MM.1S (cell line): ENCODE data around the gene GLUD1.

Experiments used
- DNase-seq: peaks from one replicate; pipeline ENCODE4 v3.0.0-alpha.2; 2015
- H2AFZ ChIP-seq: fragments of 300-600 bp; sonication (generic); 2 replicates; pipeline ENCODE4 v1.6.0; 2016; ENCODE audit warnings: antibody characterized with exemption, low read length
- H3F3A ChIP-seq: fragments of 300-600 bp; sonication (generic); 2 replicates; pipeline ENCODE4 v1.6.1; 2016; ENCODE audit warnings: mild to moderate bottlenecking, antibody characterized with exemption, low read length, moderate library complexity, mixed read lengths; ENCODE audit not compliant: insufficient read depth
- H3K27ac ChIP-seq: fragments of 300-600 bp; sonication (generic); 2 replicates; pipeline ENCODE4 v1.5.1; 2016; ENCODE audit warnings: mild to moderate bottlenecking, low read length
- H3K27me3 ChIP-seq: fragments of 300-600 bp; sonication (generic); replicated peaks from 2 replicates; pipeline ENCODE4 v1.6.0; 2016; ENCODE audit warnings: low read length; ENCODE audit not compliant: insufficient read depth
- H3K36me3 ChIP-seq: fragments of 300-600 bp; sonication (generic); replicated peaks from 2 replicates; pipeline ENCODE4 v1.6.1; 2016; ENCODE audit warnings: mild to moderate bottlenecking, low read length, mixed read lengths; ENCODE audit not compliant: insufficient read depth
- H3K4me1 ChIP-seq: fragments of 300-600 bp; sonication (generic); 2 replicates; pipeline ENCODE4 v1.6.1; 2016; ENCODE audit warnings: low read length, mixed read lengths
- H3K4me2 ChIP-seq: fragments of 300-600 bp; sonication (generic); 2 replicates; pipeline ENCODE4 v1.6.0; 2016; ENCODE audit warnings: low read depth, low read length
- H3K4me3 ChIP-seq: fragments of 300-600 bp; sonication (generic); 2 replicates; pipeline ENCODE4 v1.5.1; 2016; ENCODE audit warnings: low read length, mixed read lengths
- H3K79me2 ChIP-seq: fragments of 300-600 bp; sonication (generic); 2 replicates; pipeline ENCODE4 v1.6.1; 2016; ENCODE audit warnings: mixed run types, low read length, mixed read lengths
- H3K9ac ChIP-seq: fragments of 300-600 bp; sonication (generic); 2 replicates; pipeline ENCODE4 v1.6.1; 2016; ENCODE audit warnings: low read length, mixed read lengths
- H3K9me2 ChIP-seq: fragments of 300-600 bp; sonication (generic); replicated peaks from 2 replicates; pipeline ENCODE4 v1.6.1; 2016; ENCODE audit warnings: mild to moderate bottlenecking, low read length, mixed read lengths; ENCODE audit not compliant: insufficient read depth
- H3K9me3 ChIP-seq: fragments of 300-600 bp; sonication (generic); replicated peaks from 2 replicates; pipeline ENCODE4 v1.6.1; 2016; ENCODE audit warnings: mild to moderate bottlenecking, low read length, mixed read lengths; ENCODE audit not compliant: insufficient read depth
- H4K20me1 ChIP-seq: fragments of 300-600 bp; sonication (generic); 2 replicates; pipeline ENCODE4 v1.6.1; 2016; ENCODE audit warnings: mild to moderate bottlenecking, low read length, moderate library complexity, mixed read lengths; ENCODE audit not compliant: insufficient read depth
- CTCF ChIP-seq: fragments of 300-600 bp; sonication (generic); IDR thresholded peaks from 2 replicates; pipeline ENCODE4 v1.5.1; 2016; ENCODE audit warnings: antibody characterized with exemption, low read length, mixed read lengths
- EZH2 ChIP-seq: fragments of 300-600 bp; sonication (generic); optimal IDR thresholded peaks from 2 replicates; pipeline ENCODE3; 2017; ENCODE audit warnings: low read depth, mild to moderate bottlenecking, antibody characterized with exemption, low read length, mixed read lengths
- EZH2phosphoT487 ChIP-seq: fragments of 300-600 bp; sonication (generic); IDR thresholded peaks from 2 replicates; pipeline ENCODE4 v1.6.1; 2018; ENCODE audit warnings: antibody characterized with exemption, low read length

GLUD1 gene

DNA sequence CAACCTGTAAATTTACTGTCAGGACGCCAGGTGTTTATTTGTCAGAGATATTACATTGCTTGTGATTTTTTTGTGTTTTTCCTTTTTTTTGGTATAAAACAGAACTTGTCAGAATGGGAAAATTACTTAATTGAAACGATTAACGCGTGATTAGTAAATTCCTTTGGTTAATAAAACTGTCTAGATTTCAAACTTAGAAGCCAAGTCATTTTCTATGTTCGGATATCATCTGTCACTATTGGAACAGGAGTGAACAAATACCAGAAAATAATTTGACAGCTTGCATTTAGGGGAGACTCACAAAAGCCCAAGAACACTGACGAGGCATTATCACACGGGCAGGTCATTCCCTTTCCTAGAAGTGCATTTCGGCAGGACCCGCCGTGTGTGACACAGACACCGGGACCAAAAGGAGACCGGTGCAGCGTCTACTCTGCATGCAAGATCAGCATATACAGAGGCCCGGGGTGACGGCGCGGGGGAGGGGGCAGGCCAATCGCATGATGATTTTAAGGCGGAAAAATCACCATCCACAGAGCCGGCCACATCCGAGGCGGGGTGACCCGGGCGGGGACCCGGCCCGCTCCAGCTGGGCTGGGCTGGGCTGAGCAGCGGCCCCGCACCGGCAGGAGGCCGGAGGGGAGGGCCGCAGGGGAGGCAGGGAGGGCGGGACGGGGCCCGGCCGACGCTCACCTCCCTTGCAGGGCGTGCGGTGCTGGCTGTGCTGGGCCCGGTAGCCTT is 841 bp downstream of the GLUD1 start:
- Histone ChIP-seq H3K9me3 (no peaks in the 10 kb centered on the region), H3K27me3 (no peaks in the 10 kb centered on the region), H3K9me2 (no peaks in the 10 kb centered on the region), H3K36me3 (no peaks in the 10 kb centered on the region), H4K20me1 (peaks cover 17% of the 10 kb centered on the region; the same call in 1 of the 2 replicates), H3K4me1 (peaks cover 13% of the 10 kb centered on the region), H3K79me2 (peaks cover 82% of the 10 kb centered on the region), H3K4me3 (peak overlapping the region; percentile 82), H3K9ac (peak overlapping the region; percentile 74), H3F3A (peaks cover 10% of the 10 kb centered on the region), H3K27ac (peak overlapping the region; percentile 69), H2AFZ (peak overlapping the region; percentile 64), H3K4me2 (peak overlapping the region; percentile 93)
- DNase-seq = peak; percentile 77
- TF ChIP-seq CTCF = no peak
- no peak for TF ChIP-seq EZH2phosphoT487
- no peak for TF ChIP-seq EZH2

DNA sequence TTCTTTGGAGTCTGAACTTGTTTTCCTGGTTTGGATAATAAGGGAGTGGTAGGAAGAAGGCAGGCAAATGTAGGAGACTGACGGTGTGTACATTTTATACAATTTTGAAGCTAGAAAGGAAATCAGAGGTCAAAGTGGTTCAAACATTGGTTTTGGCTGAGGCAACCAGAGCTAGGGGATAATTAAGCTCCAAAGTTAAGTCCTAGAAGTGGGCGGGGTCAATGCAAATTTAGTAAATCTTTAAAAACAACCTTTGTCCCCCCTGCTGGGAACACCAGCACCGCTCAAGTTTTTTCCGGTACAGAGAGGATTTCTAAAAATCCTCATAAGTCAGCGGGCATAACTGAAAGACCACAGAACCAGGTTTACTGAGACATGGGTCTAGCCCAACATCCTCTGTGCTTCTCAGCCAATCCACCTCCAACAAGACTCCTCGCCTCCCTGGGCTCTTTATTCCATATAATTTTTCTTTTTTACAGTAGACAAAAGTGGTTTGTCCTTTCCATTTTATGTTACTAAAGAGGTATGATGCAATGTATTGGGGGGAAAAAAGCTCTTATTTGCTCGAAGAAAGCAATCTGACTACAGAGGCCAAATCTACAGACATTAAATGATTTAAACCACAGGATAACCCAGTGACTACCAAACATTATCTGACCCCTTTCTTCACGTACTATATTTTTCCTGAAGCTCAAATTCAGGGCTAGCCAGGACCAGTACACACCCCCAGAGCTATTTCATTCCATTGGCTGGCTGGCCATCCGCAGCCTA is 1.6 kb downstream of the GLUD1 start:
- Histone ChIP-seq H3K27me3 (no peaks in the 10 kb centered on the region), H3K27ac (peak overlapping the region; percentile 69), H3K79me2 (peaks cover 84% of the 10 kb centered on the region), H3K9me2 (no peaks in the 10 kb centered on the region), H4K20me1 (peaks cover 17% of the 10 kb centered on the region; the same call in 1 of the 2 replicates), H3K36me3 (no peaks in the 10 kb centered on the region), H3K4me1 (peaks cover 13% of the 10 kb centered on the region), H3K4me3 (peak overlapping the region; percentile 82), H3K4me2 (peak overlapping the region; percentile 93), H3K9ac (peak overlapping the region; percentile 74), H3F3A (peaks cover 10% of the 10 kb centered on the region), H2AFZ (0 out of 2 replicates have a peak overlapping the region, but pooled peaks have one; percentile 64), H3K9me3 (no peaks in the 10 kb centered on the region)
- TF ChIP-seq CTCF (peak; percentile 46), EZH2 (no peak)
- DNase-seq = peak; percentile 82

GRCh38 chr10:87092376-87092860 is 2.2 kb downstream of the GLUD1 start:
- Histone ChIP-seq H2AFZ (no peak overlapping the region), H3K4me3 (peak overlapping the region; percentile 82), H3K4me2 (peak overlapping the region; percentile 93), H3K36me3 (no peaks in the 10 kb centered on the region), H3K27me3 (no peaks in the 10 kb centered on the region), H3K9ac (peak overlapping the region; percentile 14; the same call in 1 of the 2 replicates), H3K9me2 (no peaks in the 10 kb centered on the region), H3F3A (peaks cover 10% of the 10 kb centered on the region), H3K79me2 (peaks cover 86% of the 10 kb centered on the region), H3K27ac (peak overlapping the region; percentile 69; the same call in 1 of the 2 replicates), H3K9me3 (no peaks in the 10 kb centered on the region), H3K4me1 (peaks cover 13% of the 10 kb centered on the region), H4K20me1 (peaks cover 17% of the 10 kb centered on the region; the same call in 1 of the 2 replicates)
- no peak for TF ChIP-seq EZH2
- no peak for TF ChIP-seq EZH2phosphoT487
- TF ChIP-seq CTCF = no peak
- no peak for DNase-seq
